Upper lobe of left lung (tissue), 6 donors: ENCODE results near the gene PADI4. TPM values are rescaled to one million over a fixed set of nuclear protein-coding genes. Genes with fewer than 3 reads are reported as not detected.
"Not testable (repeated sequence)": the region's sequence is repeated elsewhere in the genome, so short reads cannot be mapped to it uniquely, and the experiment has no call there.

ENCODE experiments used
- ATAC-seq, 2 donors: fragments of 200-7000 bp; cut with Tn5 transposase; one replicate each; pipeline ENCODE4 v1.9.1; 2022; ENCODE audit warnings: mild to moderate bottlenecking in 2 of 2, moderate library complexity in 2 of 2; ENCODE audit not compliant: low FRiP score in 2 of 2
- DNase-seq, 2 donors: peaks; one replicate each; pipeline ENCODE4 v3.0.0-alpha.2; 2019 to 2020
- H3K27ac ChIP-seq, 4 donors: fragments of 200-600 bp; sonication (generic); one replicate each; pipeline ENCODE4 v1.5.1; 2016 to 2019
- H3K27me3 ChIP-seq, 4 donors: fragments of 200-600 bp; sonication (generic); one replicate each; pipeline ENCODE4 v1.5.1; 2017 to 2019
- H3K36me3 ChIP-seq, 4 donors: fragments of 200-600 bp; sonication (generic); one replicate each; pipeline ENCODE4 v1.5.1; 2016 to 2019
- H3K4me1 ChIP-seq, 4 donors: fragments of 200-600 bp; sonication (generic); one replicate each; pipeline ENCODE4 v1.5.1; 2018 to 2019
- H3K4me3 ChIP-seq, 4 donors: fragments of 200-600 bp; sonication (generic); one replicate each; pipeline ENCODE4 v1.5.1; 2017 to 2019; ENCODE audit warnings: mild to moderate bottlenecking in 2 of 4, moderate library complexity in 1 of 4
- H3K9me3 ChIP-seq, 4 donors: fragments of 200-600 bp; sonication (generic); one replicate each; pipeline ENCODE4 v1.5.1; 2018 to 2019
- CTCF ChIP-seq, 6 experiments: fragments of 450-650 bp in 4 of 6; fragments of 200-600 bp in 2 of 6; sonication (generic) in 2 of 6; IDR thresholded peaks; one replicate each; pipeline ENCODE4 v1.5.1; 2016 to 2019; ENCODE audit warnings: antibody characterized with exemption in 6 of 6
- EP300 ChIP-seq, 4 donors: sonication (generic); formaldehyde crosslinking; IDR thresholded peaks; one replicate each; pipeline ENCODE4 v1.5.1; 2017; ENCODE audit warnings: antibody characterized with exemption in 4 of 4, control low read depth in 2 of 4
- POLR2A ChIP-seq, 4 donors: fragments of 450-650 bp; IDR thresholded peaks; one replicate each; pipeline ENCODE4 v1.5.1; 2016 to 2017; ENCODE audit warnings: antibody characterized with exemption in 4 of 4, mild to moderate bottlenecking in 2 of 4
- POLR2AphosphoS5 ChIP-seq, 2 donors: sonication (generic); formaldehyde crosslinking; IDR thresholded peaks; one replicate each; pipeline ENCODE4 v1.5.1; 2017; ENCODE audit warnings: antibody characterized with exemption in 2 of 2
- WGBS, 2 donors: methylation state at CpG; one replicate each; pipeline ENCODE4 v1.1.5; 2017 to 2018; 5-methylcytosine and 5-hydroxymethylcytosine counted together
- total RNA-seq, 6 donors: library from RNA; depleted of rRNA in 4 of 6; stranded (reverse); fragments of >200 nt in 4 of 6; gene quantifications; one replicate each; pipeline versions ENCODE4 v1.1.0 to v1.2.1, GENCODE V29; 2016 to 2021
- donor health status: DM: no; HTN: no; CAD: no; lungs with moderate emphysema.
- donor health status: DM: no; HTN: yes; CAD: no; lungs with severe emphysema.

Gene PADI4
- total RNA-seq, 6 donors from 2014 or later = 2.7 to 32.3 (median 9.0) TPM

- Histone ChIP-seq H3K36me3 (peaks cover 16 to 42% (median 37%) of the 10 kb centered on the region in 4 donors), H3K27ac (no peak overlapping the region), H3K27me3 (no peaks in the 10 kb centered on the region), H3K9me3 (no peaks in the 10 kb centered on the region), H3K4me1 (peaks cover 0 to 8% (median 3%) of the 10 kb centered on the region in 4 donors), H3K4me3 (no peak overlapping the region)
- 50 to 60% methylated on average over 7 to 15 of the region's 15 CpGs for WGBS, 2 donors
- TF ChIP-seq POLR2AphosphoS5 (IDR thresholded peaks at IDR 0.05) (no peak), CTCF (IDR thresholded peaks at IDR 0.05) (peak; percentile 67 to 79 (median 74))
- ATAC-seq (peak; percentile 83 to 86), DNase-seq (peak in 1 of 2 donors; percentile 68)
These were observed 98.1 kb downstream of the PADI4 start for GRCh38 chr1:17405898-17406759.

- ATAC-seq, H3K27ac ChIP-seq, H3K4me3 ChIP-seq, DNase-seq, H3K27me3 ChIP-seq, H3K9me3 ChIP-seq: not testable (repeated sequence)
- Histone ChIP-seq H3K36me3 (peaks cover 16 to 50% (median 44%) of the 10 kb centered on the region in 4 donors), H3K4me1 (peaks cover 0 to 11% (median 7%) of the 10 kb centered on the region in 4 donors)
- 80% methylated on average over 16 of the region's 16 CpGs for WGBS, 2 donors
These were observed 98.9 kb downstream of the PADI4 start for GRCh38 chr1:17406760-17407475.

- H3K9me3 ChIP-seq, H3K4me3 ChIP-seq, DNase-seq, H3K27ac ChIP-seq, ATAC-seq, H3K27me3 ChIP-seq: not testable (repeated sequence)
- H3K4me1 ChIP-seq = peaks cover 0 to 11% (median 8%) of the 10 kb centered on the region in 4 donors
- H3K36me3 ChIP-seq = peaks cover 22 to 60% (median 55%) of the 10 kb centered on the region in 4 donors
- WGBS, 2 donors = 94 to 95% methylated on average over 27 to 30 of the region's 30 CpGs
These were observed 100.0 kb downstream of the PADI4 start for GRCh38 chr1:17407786-17408514.

- no peak overlapping the region for H3K4me3 ChIP-seq
- ATAC-seq (no peak), DNase-seq (no peak)
- H3K27ac ChIP-seq = no peak overlapping the region
- H3K9me3 ChIP-seq = no peaks in the 10 kb centered on the region
- peaks cover 23 to 75% (median 68%) of the 10 kb centered on the region in 4 donors for H3K36me3 ChIP-seq
- H3K27me3 ChIP-seq = no peaks in the 10 kb centered on the region
- WGBS, 2 donors = 98 to 99% methylated on average over 6 to 10 of the region's 10 CpGs
- peaks cover 0 to 11% (median 8%) of the 10 kb centered on the region in 4 donors for H3K4me1 ChIP-seq
- no peak for TF ChIP-seq EP300 (IDR thresholded peaks at IDR 0.05)
- no peak for TF ChIP-seq POLR2A (IDR thresholded peaks at IDR 0.05)
- TF ChIP-seq CTCF (IDR thresholded peaks at IDR 0.05) = no peak
- no peak for TF ChIP-seq POLR2AphosphoS5 (IDR thresholded peaks at IDR 0.05)
These were observed 101.4 kb downstream of the PADI4 start for GRCh38 chr1:17409391-17409811.

GRCh38 chr1:17412093-17412870, 104.3 kb downstream of the PADI4 start:
- peak overlapping the region in 3 of 4 donors; percentile 40 to 60 (median 57) for H3K27ac ChIP-seq
- no peaks in the 10 kb centered on the region for H3K9me3 ChIP-seq
- peaks cover 0 to 10% (median 2%) of the 10 kb centered on the region in 4 donors for H3K4me1 ChIP-seq
- H3K36me3 ChIP-seq = peaks cover 37 to 99% (median 92%) of the 10 kb centered on the region in 4 donors
- 77 to 84% methylated on average over 9 to 16 of the region's 16 CpGs for WGBS, 2 donors
- peak in 1 of 2 donors; percentile 79 for ATAC-seq
- H3K4me3 ChIP-seq = no peak overlapping the region
- H3K27me3 ChIP-seq = no peaks in the 10 kb centered on the region
- DNase-seq = peak in 1 of 2 donors; percentile 65
- TF ChIP-seq POLR2A (IDR thresholded peaks at IDR 0.05) (peak in 1 of 4 donors; percentile 18), EP300 (IDR thresholded peaks at IDR 0.05) (peak in 1 of 4 donors; percentile 57), POLR2AphosphoS5 (IDR thresholded peaks at IDR 0.05) (peak in 1 of 2 donors; percentile 29), CTCF (IDR thresholded peaks at IDR 0.05) (no peak)
